ENCODE results near the gene PDLIM7. TPM values are rescaled to one million over a fixed set of nuclear protein-coding genes. Genes with fewer than 3 reads are reported as not detected.
"Not testable (repeated sequence)": the region's sequence is repeated elsewhere in the genome, so short reads cannot be mapped to it uniquely, and the experiment has no call there.

Gene PDLIM7, protein sequence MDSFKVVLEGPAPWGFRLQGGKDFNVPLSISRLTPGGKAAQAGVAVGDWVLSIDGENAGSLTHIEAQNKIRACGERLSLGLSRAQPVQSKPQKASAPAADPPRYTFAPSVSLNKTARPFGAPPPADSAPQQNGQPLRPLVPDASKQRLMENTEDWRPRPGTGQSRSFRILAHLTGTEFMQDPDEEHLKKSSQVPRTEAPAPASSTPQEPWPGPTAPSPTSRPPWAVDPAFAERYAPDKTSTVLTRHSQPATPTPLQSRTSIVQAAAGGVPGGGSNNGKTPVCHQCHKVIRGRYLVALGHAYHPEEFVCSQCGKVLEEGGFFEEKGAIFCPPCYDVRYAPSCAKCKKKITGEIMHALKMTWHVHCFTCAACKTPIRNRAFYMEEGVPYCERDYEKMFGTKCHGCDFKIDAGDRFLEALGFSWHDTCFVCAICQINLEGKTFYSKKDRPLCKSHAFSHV
- polyA plus RNA-seq (ENCODE audit: insufficient read length in 12 of 12): 100 to 1,000 TPM in 11 of 12 donors, not detected in 1; 121 to 338 (median 274) TPM
- long read RNA-seq, donor 1, transcript PDLIM7-206 (4 exons, 1,015 nt): minor isoform, 8 of 58 reads
- long read RNA-seq, donor 1, transcript PDLIM7-212 (3 exons, 556 nt): minor isoform, 5 of 58 reads
- long read RNA-seq, donor 1, transcript PDLIM7-202 (13 exons, 1,689 nt): major isoform, 14 of 58 reads
- long read RNA-seq, donor 1, partial matches to known transcripts: 29 of 58 reads
- long read RNA-seq, donor 1, other reads (novel, unspliced or antisense): 0 of 58 reads
- long read RNA-seq, donor 2, transcript PDLIM7-206 (4 exons, 1,015 nt): minor isoform, 6 of 81 reads
- long read RNA-seq, donor 2, transcript PDLIM7-201 (8 exons, 977 nt): major isoform, 10 of 81 reads
- long read RNA-seq, donor 2, transcript PDLIM7-202 (13 exons, 1,689 nt): minor isoform, 6 of 81 reads
- long read RNA-seq, donor 2, partial matches to known transcripts: 28 of 81 reads
- long read RNA-seq, donor 2, other reads (novel, unspliced or antisense): 26 of 81 reads
- long read RNA-seq, donor 3, transcript PDLIM7-206 (4 exons, 1,015 nt): major isoform, 7 of 65 reads
- long read RNA-seq, donor 3, transcript PDLIM7-201 (8 exons, 977 nt): minor isoform, 6 of 65 reads
- long read RNA-seq, donor 3, partial matches to known transcripts: 46 of 65 reads
- long read RNA-seq, donor 3, other reads (novel, unspliced or antisense): 0 of 65 reads
- long read RNA-seq, donor 4, transcript PDLIM7-201 (8 exons, 977 nt): major isoform, 15 of 56 reads
- long read RNA-seq, donor 4, partial matches to known transcripts: 26 of 56 reads
- long read RNA-seq, donor 4, other reads (novel, unspliced or antisense): 5 of 56 reads
- long read RNA-seq, donor 5, transcript PDLIM7-212 (3 exons, 556 nt): minor isoform, 12 of 173 reads
- long read RNA-seq, donor 5, transcript PDLIM7-202 (13 exons, 1,689 nt): minor isoform, 9 of 173 reads
- long read RNA-seq, donor 5, transcript PDLIM7-201 (8 exons, 977 nt): major isoform, 25 of 173 reads
- long read RNA-seq, donor 5, transcript PDLIM7-206 (4 exons, 1,015 nt): minor isoform, 13 of 173 reads
- long read RNA-seq, donor 5, partial matches to known transcripts: 96 of 173 reads
- long read RNA-seq, donor 5, other reads (novel, unspliced or antisense): 17 of 173 reads
- long read RNA-seq, donor 6, transcript PDLIM7-201 (8 exons, 977 nt): major isoform, 18 of 68 reads
- long read RNA-seq, donor 6, transcript PDLIM7-206 (4 exons, 1,015 nt): minor isoform, 5 of 68 reads
- long read RNA-seq, donor 6, partial matches to known transcripts: 33 of 68 reads
- long read RNA-seq, donor 6, other reads (novel, unspliced or antisense): 5 of 68 reads
- long read RNA-seq, donor 7, transcript PDLIM7-201 (8 exons, 977 nt): major isoform, 9 of 46 reads
- long read RNA-seq, donor 7, transcript PDLIM7-206 (4 exons, 1,015 nt): minor isoform, 5 of 46 reads
- long read RNA-seq, donor 7, transcript PDLIM7-202 (13 exons, 1,689 nt): minor isoform, 5 of 46 reads
- long read RNA-seq, donor 7, partial matches to known transcripts: 22 of 46 reads
- long read RNA-seq, donor 7, other reads (novel, unspliced or antisense): 0 of 46 reads
- long read RNA-seq, donor 8, transcript PDLIM7-202 (13 exons, 1,689 nt): minor isoform, 8 of 176 reads
- long read RNA-seq, donor 8, transcript PDLIM7-206 (4 exons, 1,015 nt): minor isoform, 9 of 176 reads
- long read RNA-seq, donor 8, transcript PDLIM7-212 (3 exons, 556 nt): minor isoform, 8 of 176 reads
- long read RNA-seq, donor 8, transcript PDLIM7-201 (8 exons, 977 nt): major isoform, 39 of 176 reads
- long read RNA-seq, donor 8, partial matches to known transcripts: 72 of 176 reads
- long read RNA-seq, donor 8, other reads (novel, unspliced or antisense): 39 of 176 reads
- long read RNA-seq, donor 9, transcript PDLIM7-202 (13 exons, 1,689 nt): minor isoform, 5 of 19 reads
- long read RNA-seq, donor 9, transcript PDLIM7-201 (8 exons, 977 nt): major isoform, 7 of 19 reads
- long read RNA-seq, donor 9, partial matches to known transcripts: 6 of 19 reads
- long read RNA-seq, donor 9, other reads (novel, unspliced or antisense): 0 of 19 reads
- long read RNA-seq, donor 10, transcript PDLIM7-201 (8 exons, 977 nt): major isoform, 22 of 135 reads
- long read RNA-seq, donor 10, transcript PDLIM7-202 (13 exons, 1,689 nt): minor isoform, 10 of 135 reads
- long read RNA-seq, donor 10, transcript PDLIM7-206 (4 exons, 1,015 nt): minor isoform, 10 of 135 reads
- long read RNA-seq, donor 10, partial matches to known transcripts: 42 of 135 reads
- long read RNA-seq, donor 10, other reads (novel, unspliced or antisense): 45 of 135 reads
- long read RNA-seq, donor 11, transcript PDLIM7-206 (4 exons, 1,015 nt): minor isoform, 5 of 88 reads
- long read RNA-seq, donor 11, transcript PDLIM7-202 (13 exons, 1,689 nt): minor isoform, 6 of 88 reads
- long read RNA-seq, donor 11, transcript PDLIM7-201 (8 exons, 977 nt): major isoform, 27 of 88 reads
- long read RNA-seq, donor 11, partial matches to known transcripts: 41 of 88 reads
- long read RNA-seq, donor 11, other reads (novel, unspliced or antisense): 6 of 88 reads

DNA sequence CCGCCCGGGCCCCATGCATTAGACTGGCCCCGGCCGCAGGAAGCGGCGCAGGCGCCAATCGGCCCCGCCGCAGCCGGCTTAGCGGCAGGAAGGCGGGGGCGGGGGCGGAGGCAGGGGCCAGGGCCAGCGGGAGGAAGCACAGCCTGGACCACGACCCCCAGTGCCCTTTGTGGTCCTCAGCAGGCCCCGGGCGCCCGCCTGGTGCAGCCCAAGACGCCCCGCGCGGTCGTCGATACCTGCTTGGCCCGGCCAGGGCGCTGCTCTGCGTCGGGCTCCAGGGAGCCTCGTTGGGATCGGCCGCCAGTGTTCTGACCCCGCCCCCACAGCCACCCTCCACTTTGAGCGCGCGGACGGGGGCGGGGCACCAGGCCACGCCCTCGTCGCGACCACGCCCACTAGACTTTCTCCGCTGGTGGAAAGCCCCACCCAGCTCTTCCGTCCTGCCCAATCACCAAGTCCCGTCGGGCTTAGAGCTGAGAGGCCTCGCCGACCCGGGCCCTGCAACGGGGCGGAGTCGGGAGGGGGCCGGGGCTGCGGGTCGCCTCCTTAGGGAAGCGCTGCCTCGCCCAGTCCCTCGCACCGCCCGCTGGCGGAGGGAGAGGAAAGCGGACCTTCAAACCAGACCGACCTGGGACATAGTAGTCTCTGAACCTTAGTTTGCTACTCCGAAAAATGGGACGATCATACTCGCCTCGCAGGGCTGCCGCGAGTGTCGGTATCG lies at the start of gene PDLIM7:
PDLIM7 (minus strand) TSS at position 313 of the 721 bp plus-strand sequence. CDS start 1,092 bp downstream, outside the sequence.
- peak; percentile 98 for DNase-seq

GRCh38 chr5:177546258-177546741 lies 48.9 kb upstream of the PDLIM7 start:
- DNase-seq: peak; percentile 22

- peak; percentile 48 for DNase-seq
Observed at GRCh38 chr5:177545487-177546257, 48.3 kb upstream of the PDLIM7 start.

GRCh38 chr5:177542816-177543465 lies 45.5 kb upstream of the PDLIM7 start:
- no peak for DNase-seq

GRCh38 chr5:177540438-177540837 lies 43.0 kb upstream of the PDLIM7 start:
- no peak for DNase-seq

GRCh38 chr5:177539411-177539810 lies 42.0 kb upstream of the PDLIM7 start:
- no peak for DNase-seq

- no peak for DNase-seq
Observed at GRCh38 chr5:177538876-177539275, 41.5 kb upstream of the PDLIM7 start.

- DNase-seq: no peak
Observed at GRCh38 chr5:177537389-177538361, 40.3 kb upstream of the PDLIM7 start.

DNA sequence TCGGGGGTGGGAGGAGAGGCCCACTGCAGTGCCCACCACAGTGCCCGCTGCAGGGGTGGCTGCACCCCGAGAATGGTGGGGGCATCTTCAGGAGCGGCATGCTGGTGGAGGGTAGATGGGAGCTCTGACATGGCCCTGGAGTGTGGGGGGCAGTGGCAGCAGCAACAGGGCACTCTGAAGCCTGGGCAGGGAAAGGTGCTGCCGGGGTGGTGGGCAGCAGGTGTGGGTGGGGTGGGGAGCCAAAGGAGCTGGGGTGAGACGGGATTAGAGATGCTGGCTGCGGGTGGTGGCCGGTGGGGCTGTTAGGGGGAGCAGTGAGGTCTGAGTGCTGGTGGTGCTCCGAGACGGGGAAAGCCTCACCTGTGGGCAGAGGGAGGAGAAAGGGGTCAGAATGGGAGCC lies 39.0 kb upstream of the PDLIM7 start:
- no peak for DNase-seq

DNA sequence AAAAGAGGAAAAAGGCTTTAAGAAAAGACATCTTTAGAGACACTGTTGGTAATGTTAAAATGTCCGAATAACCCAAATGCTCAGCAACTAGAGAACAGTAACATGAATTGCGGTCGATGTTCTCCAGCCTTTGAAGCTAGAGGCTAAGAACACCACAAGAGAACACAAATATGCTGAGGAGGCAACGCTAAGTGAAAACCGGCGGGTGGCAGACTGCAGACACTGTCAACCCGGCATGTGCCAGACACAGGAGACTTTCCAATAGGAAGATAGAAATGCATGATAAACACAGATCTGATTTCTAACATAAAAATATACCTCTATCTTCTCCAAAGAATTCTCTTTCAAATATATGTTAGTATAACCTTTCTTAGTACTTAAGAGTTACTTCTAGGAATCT lies 37.7 kb upstream of the PDLIM7 start:
- no peak for DNase-seq

DNA sequence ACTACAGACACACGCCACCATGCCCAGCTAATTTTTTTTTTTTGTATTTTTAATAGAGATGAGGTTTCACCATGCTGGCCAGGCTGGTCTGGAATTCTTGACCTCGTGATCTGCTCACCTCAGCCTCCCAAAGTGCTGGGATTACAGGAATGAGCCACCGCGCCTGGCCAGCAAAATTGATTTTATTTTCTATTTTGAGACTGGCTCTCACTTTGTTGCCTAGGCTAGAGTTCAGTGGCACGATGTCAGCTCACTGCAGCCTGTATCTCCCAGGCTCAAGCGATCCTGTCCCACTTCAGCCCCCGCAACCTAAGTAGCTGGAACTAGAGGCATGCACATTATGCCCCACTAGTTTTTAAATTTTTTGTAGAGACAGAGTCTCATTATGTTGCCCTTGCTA lies 37.0 kb upstream of the PDLIM7 start:
- DNase-seq: not testable (repeated sequence)

GRCh38 chr5:177531209-177531940 lies 34.0 kb upstream of the PDLIM7 start:
- DNase-seq: no peak

DNA sequence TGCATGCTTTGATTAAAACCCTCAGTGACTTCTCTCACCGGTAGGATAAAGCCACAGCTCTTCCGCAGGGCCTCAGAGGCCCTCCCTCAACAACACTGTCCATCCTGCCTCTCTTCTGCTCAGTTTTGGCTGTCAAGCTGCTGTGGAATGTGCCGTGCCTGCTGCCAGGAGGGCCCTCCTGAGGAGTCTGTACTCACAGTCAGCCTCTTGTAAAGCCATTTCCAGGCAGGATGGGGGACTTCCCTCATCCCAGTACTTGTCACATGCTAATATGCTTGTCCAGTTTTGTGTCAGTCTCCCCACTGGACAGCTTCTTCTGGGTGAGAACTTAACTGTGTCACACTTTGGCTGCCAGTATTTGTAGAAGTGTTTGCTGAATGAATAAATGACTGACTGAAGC lies 33.2 kb upstream of the PDLIM7 start:
- no peak for DNase-seq
